PC-3 (cell line): ENCODE results near the gene POLR2E. TPM values are rescaled to one million over a fixed set of nuclear protein-coding genes. Genes with fewer than 3 reads are reported as not detected.
A peak's percentile ranks its signal among the peaks of the same experiment; 100 is the strongest.

Experiments used
- ATAC-seq: fragments of 200-7000 bp; cut with Tn5 transposase; 2 replicates; pipeline ENCODE4 v1.9.1; 2020; ENCODE audit warnings: mild to moderate bottlenecking, moderate library complexity
- Bru-seq: library from RNA; stranded (reverse); fragments of 400-500 nt; gene quantifications from one replicate; lab custom pipeline; 2021; lab: Mats Ljungman, UMichigan
- BruChase-seq, 2 experiments: library from RNA; stranded (reverse); fragments of 400-500 nt; gene quantifications; one replicate each; lab custom pipeline; 2021; lab: Mats Ljungman, UMichigan
- BruUV-seq: library from RNA; stranded (reverse); fragments of 400-500 nt; replicated peaks from 2 replicates; lab custom pipeline; 2021; lab: Mats Ljungman, UMichigan
- CTCF ChIA-PET: fragments of 300-600 bp; sonication (Branson Sonifier 250); formaldehyde crosslinking; loops from one replicate; lab custom pipeline; 2022; ENCODE audit warnings: antibody characterized with exemption; lab: Charles Lee
- POLR2A ChIA-PET: fragments of 300-600 bp; sonication (Branson Sonifier 250); formaldehyde crosslinking; loops from one replicate; lab custom pipeline; 2022; ENCODE audit warnings: antibody characterized with exemption; ENCODE audit not compliant: unreplicated experiment; lab: Charles Lee
- DNase-seq: peaks from one replicate; pipeline ENCODE4 v3.0.0-alpha.2; 2015
- H2AFZ ChIP-seq: fragments of 300-600 bp; sonication (generic); 2 replicates; pipeline ENCODE4 v1.6.0; 2016; ENCODE audit warnings: antibody characterized with exemption, low read length
- H3F3A ChIP-seq: fragments of 300-600 bp; sonication (generic); one replicate; pipeline ENCODE4 v1.6.0; 2017; ENCODE audit warnings: antibody characterized with exemption, low read length, control low read depth, mild to moderate bottlenecking; ENCODE audit not compliant: unreplicated experiment
- H3K27ac ChIP-seq: fragments of 300-600 bp; sonication (generic); 2 replicates; pipeline ENCODE4 v1.5.1; 2016; ENCODE audit warnings: mild to moderate bottlenecking, low read length
- H3K27me3 ChIP-seq: fragments of 300-600 bp; sonication (generic); 2 replicates; pipeline ENCODE4 v1.6.1; 2016; ENCODE audit warnings: low read length, mixed read lengths
- H3K36me3 ChIP-seq: fragments of 300-600 bp; sonication (generic); 2 replicates; pipeline ENCODE4 v1.6.1; 2016; ENCODE audit warnings: low read depth, mixed run types, low read length, mixed read lengths
- H3K4me1 ChIP-seq: fragments of 300-600 bp; sonication (generic); 2 replicates; pipeline ENCODE4 v1.5.1; 2016; ENCODE audit warnings: low read length; ENCODE audit not compliant: insufficient read depth
- H3K4me2 ChIP-seq: fragments of 300-600 bp; sonication (generic); 2 replicates; pipeline ENCODE4 v1.6.0; 2016; ENCODE audit warnings: low read length
- H3K4me3 ChIP-seq: fragments of 300-600 bp; sonication (generic); 2 replicates; pipeline ENCODE4 v1.5.1; 2016; ENCODE audit warnings: mild to moderate bottlenecking, low read length, mixed read lengths
- H3K79me2 ChIP-seq: fragments of 300-600 bp; sonication (generic); 2 replicates; pipeline ENCODE4 v1.6.1; 2017; ENCODE audit warnings: low read length, mixed read lengths
- H3K9ac ChIP-seq: fragments of 300-600 bp; sonication (generic); 2 replicates; pipeline ENCODE4 v1.6.0; 2016; ENCODE audit warnings: mild to moderate bottlenecking, low read length
- H3K9me2 ChIP-seq: fragments of 300-600 bp; sonication (generic); replicated peaks from 2 replicates; pipeline ENCODE4 v1.6.1; 2016; ENCODE audit warnings: mixed run types, low read length, mixed read lengths
- H3K9me3 ChIP-seq: fragments of 300-600 bp; sonication (generic); 2 replicates; pipeline ENCODE4 v1.6.1; 2016; ENCODE audit warnings: low read length, mixed read lengths
- H4K20me1 ChIP-seq: fragments of 300-600 bp; sonication (generic); 2 replicates; pipeline ENCODE4 v1.6.1; 2016; ENCODE audit warnings: low read length, mixed read lengths
- CTCF ChIP-seq: fragments of 300-600 bp; sonication (generic); conservative IDR thresholded peaks from 2 replicates; pipeline ENCODE4 v1.5.1; 2017; ENCODE audit warnings: antibody characterized with exemption, low read depth, mild to moderate bottlenecking, low read length
- EZH2 ChIP-seq: fragments of 300-600 bp; sonication (generic); IDR thresholded peaks from one replicate; pipeline ENCODE4 v1.6.1; 2017; ENCODE audit warnings: antibody characterized with exemption, mild to moderate bottlenecking, low read length; ENCODE audit not compliant: unreplicated experiment
- EZH2phosphoT487 ChIP-seq: fragments of 300-600 bp; sonication (generic); IDR thresholded peaks from 2 replicates; pipeline ENCODE4 v1.6.1; 2018; ENCODE audit warnings: mild to moderate bottlenecking, antibody characterized with exemption, low read length, borderline replicate concordance
- intact Hi-C: fragments of 100-400 bp; cut with micrococcal nuclease; formaldehyde crosslinking; loops from 2 replicates; pipeline ENCODE4 v1.9.0; 2023
- long read RNA-seq: library from polyadenylated mRNA; unstranded; transcript quantifications from one replicate; pipeline ENCODE4 v2.0.0, GENCODE V29; 2021; ENCODE audit not compliant: unreplicated experiment
- total RNA-seq: library from RNA; depleted of rRNA; stranded (reverse); fragments of >200 nt; gene quantifications from 2 replicates; pipeline ENCODE4 v1.2.3, GENCODE V29; 2014; rRNA removed

POLR2E gene
- total RNA-seq (335 and 375 TPM in 2 replicates), Bru-seq, nascent RNA (percentile 67 among the genes with signal in this experiment), BruChase-seq, experiment 1, labeled RNA remaining after a 6-hour chase (percentile 89 among the genes with signal in this experiment), BruChase-seq, experiment 2, labeled RNA remaining after a 2-hour chase (percentile 77 among the genes with signal in this experiment)
- long read RNA-seq, transcript POLR2E-213 (8 exons, 2,831 nt): major isoform, 215 of 317 reads
- long read RNA-seq, transcript POLR2E-203 (2 exons, 756 nt): minor isoform, 7 of 317 reads
- long read RNA-seq, partial matches to known transcripts: 52 of 317 reads
- long read RNA-seq, other reads (novel, unspliced or antisense): 38 of 317 reads

DNA sequence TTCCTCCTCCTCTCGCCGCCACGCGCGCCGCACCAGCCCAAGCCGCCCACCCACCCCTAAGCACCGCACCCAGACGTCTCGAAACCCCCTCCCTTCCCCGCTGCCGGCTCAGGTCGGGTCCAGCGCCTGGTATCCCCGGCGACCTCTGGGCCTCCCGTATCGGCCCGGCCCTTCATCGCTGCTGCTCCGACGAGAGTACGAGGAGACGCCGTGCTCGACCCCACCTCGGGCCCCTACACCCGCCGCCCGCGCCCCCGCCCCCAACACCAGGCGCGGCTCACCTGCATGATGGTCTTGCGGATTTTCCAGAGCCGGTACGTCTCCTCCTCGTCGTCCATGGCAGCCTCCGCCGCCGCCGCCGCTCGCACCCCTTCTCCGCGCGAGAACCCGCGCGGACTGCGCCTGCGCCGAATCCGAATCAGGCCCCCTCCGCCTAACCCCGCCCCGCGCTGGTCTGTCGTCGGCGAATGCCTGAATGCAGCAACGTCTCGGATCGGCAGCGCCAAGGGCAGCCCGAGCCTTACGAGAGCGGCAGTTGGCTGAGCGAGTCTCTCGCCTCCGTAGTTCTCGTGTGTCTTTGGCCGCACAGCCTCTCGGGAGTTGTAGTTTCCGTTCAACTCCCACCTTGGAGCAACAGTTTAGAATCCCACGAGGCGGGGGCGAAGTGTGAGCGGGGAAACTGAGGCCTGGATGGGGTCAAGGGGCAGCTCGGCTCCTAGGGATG lies at the start of gene POLR2E:
Gene POLR2E (minus strand): TSS at position 398 of the 724 bp plus-strand sequence. CDS start 60 bp downstream, at position 338.
- Histone ChIP-seq H3K27ac (no peak within 1 kb of the TSS), H4K20me1 (peaks cover 10% of the 10 kb centered on the region; the same call in 1 of the 2 replicates), H3K4me3 (peak within 1 kb of the TSS; percentile 93), H3K36me3 (no peaks in the 10 kb centered on the region), H2AFZ (no peak within 1 kb of the TSS), H3K9me2 (no peaks in the 10 kb centered on the region), H3K4me1 (peaks cover 29% of the 10 kb centered on the region), H3K79me2 (peaks cover 30% of the 10 kb centered on the region), H3K4me2 (peak within 1 kb of the TSS; percentile 98), H3F3A (peaks cover 4% of the 10 kb centered on the region), H3K9ac (peak within 1 kb of the TSS; percentile 91), H3K27me3 (no peaks in the 10 kb centered on the region), H3K9me3 (no peaks in the 10 kb centered on the region)
- ChIA-PET POLR2A (no interaction called here), CTCF (no interaction called here)
- BruUV-seq: no TSS peak
- TF ChIP-seq EZH2: no peak
- TF ChIP-seq CTCF: no peak
- TF ChIP-seq EZH2phosphoT487: no peak
- peak; percentile 96 for DNase-seq
- intact Hi-C loops: no loop called here
- peak; percentile 76 for ATAC-seq

DNA sequence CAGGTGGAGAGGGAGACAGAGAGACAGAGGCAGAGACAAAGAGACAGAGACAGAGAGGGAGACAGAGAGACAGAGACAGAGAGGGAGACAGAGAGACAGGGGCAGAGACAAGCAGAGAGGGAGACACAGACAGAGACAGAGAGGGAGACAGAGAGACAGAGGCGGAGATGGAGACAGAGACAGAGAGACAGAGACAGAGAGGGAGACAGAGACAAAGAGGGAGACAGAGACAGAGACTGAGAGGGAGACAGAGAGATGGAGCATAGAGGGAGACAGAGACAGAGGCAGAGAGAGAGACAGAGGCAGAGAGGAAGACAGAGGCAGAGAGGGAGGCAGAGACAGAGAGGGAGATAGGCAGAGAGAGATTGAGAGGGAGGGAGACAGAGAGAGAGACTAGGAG lies 49.6 kb upstream of the POLR2E start:
- DNase-seq (no peak), ATAC-seq (no peak)
- Histone ChIP-seq H3K9me3 (no peaks in the 10 kb centered on the region), H3K9me2 (no peaks in the 10 kb centered on the region), H2AFZ (no peak overlapping the region), H3K4me1 (no peaks in the 10 kb centered on the region), H3K27ac (no peak overlapping the region), H3K9ac (no peak overlapping the region), H4K20me1 (no peaks in the 10 kb centered on the region), H3K36me3 (peaks cover 21% of the 10 kb centered on the region), H3K4me2 (no peak overlapping the region), H3K79me2 (0 out of 2 replicates have a peak, but pooled peaks cover 12% of the 10 kb centered on the region), H3K27me3 (no peaks in the 10 kb centered on the region), H3K4me3 (no peak overlapping the region), H3F3A (no peaks in the 10 kb centered on the region)
- CTCF ChIA-PET: no interaction called here
- POLR2A ChIA-PET: no interaction called here
- no peak for TF ChIP-seq EZH2
- TF ChIP-seq CTCF: no peak
- TF ChIP-seq EZH2phosphoT487: no peak
- intact Hi-C loops: no loop called here
- no TSS peak for BruUV-seq
